GM12874 (cell line): Measurements from ENCODE around the gene HSPA12B.

Source experiments
- CTCF ChIP-seq: IDR thresholded peaks from 2 replicates; pipeline ENCODE4 v1.5.1; 2011; ENCODE audit warnings: low read depth, mild to moderate bottlenecking, control low read depth, low read length, moderate library complexity; ENCODE audit not compliant: insufficient read depth

Gene HSPA12B

GRCh38 chr20:3697588-3698305 lies 34.7 kb upstream of the HSPA12B start:
- no peak for TF ChIP-seq CTCF

GRCh38 chr20:3698591-3699001 lies 33.9 kb upstream of the HSPA12B start:
- no peak for TF ChIP-seq CTCF

- no peak for TF ChIP-seq CTCF
Observed at GRCh38 chr20:3699037-3699436, 33.4 kb upstream of the HSPA12B start.

- TF ChIP-seq CTCF = no peak
Observed at GRCh38 chr20:3701061-3701998, 31.2 kb upstream of the HSPA12B start.

DNA sequence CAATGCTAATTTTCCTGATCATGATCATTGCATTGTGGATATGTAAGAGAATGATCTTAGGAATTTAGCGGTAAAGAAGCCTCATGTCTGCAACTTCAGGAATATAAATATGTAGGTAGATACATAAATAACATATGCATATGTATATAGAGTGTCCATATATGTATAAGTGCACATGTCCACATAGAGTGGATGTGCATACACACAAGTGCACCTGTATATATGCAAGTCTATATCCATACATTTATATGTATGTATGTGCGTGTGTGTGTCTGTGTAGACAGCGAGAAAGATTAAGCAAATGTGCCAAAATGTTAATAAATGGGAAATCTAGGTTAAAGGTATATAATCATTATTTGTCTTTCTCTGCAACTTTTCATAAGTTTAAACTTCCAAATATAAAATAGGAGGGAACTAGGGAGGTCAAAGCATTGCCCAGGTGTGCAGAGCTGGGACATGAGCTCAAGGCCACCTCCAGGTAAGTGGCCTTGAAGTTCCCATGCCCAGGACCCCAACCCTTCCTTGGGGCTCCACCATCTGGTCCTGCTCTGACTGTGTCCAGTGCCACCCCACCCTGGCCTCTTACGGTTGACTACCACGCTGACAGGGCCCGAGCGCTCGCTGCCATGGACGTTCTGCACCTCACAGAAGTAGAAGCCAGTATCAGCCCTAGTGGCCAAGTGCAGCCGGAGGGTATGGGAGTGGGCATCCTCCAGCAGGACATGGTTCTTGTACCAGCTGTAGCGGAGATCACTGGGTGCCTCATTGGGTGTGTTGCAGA lies 29.7 kb upstream of the HSPA12B start:
- TF ChIP-seq CTCF = no peak

- no peak for TF ChIP-seq CTCF
Observed at GRCh38 chr20:3704087-3704486, 28.4 kb upstream of the HSPA12B start.

DNA sequence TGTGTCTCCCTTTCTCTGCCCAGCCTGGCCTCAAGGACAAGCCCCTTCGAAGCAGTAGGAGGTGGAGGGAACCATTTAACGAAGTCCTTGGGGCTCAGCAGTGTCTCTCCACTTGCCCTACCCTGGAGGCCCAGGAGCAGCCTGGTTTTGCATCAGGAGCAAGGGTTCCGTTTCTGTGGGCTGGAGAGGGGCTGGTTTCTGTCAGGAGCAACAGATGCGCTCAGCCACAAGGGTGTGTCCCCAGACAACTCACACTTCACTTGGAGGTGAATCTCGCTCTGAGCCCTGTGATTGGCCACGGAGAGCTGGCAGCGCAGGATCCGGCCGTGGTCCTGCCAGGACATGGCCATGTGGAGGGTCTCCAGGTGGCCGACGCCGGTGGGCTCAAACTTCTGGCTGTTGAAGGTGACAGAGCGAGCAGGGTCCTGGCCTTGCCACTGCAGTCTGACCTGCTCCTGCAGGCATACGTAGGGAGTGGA lies 27.0 kb upstream of the HSPA12B start:
- no peak for TF ChIP-seq CTCF
